HepG2 (cell line): ENCODE results near the gene TTLL11.

Experiments used
- FOSL1 ChIP-seq: sonication (generic); formaldehyde crosslinking; IDR thresholded peaks from 2 replicates; pipeline ENCODE4 v1.9.0; 2021; ENCODE audit warnings: missing genetic modification reagents, borderline replicate concordance
- GMEB1 ChIP-seq: sonication (generic); formaldehyde crosslinking; IDR thresholded peaks from 2 replicates; pipeline ENCODE4 v1.5.1; 2020; ENCODE audit warnings: missing genetic modification reagents, mild to moderate bottlenecking, borderline replicate concordance
- HOXA7 ChIP-seq: sonication (generic); formaldehyde crosslinking; IDR thresholded peaks from 2 replicates; pipeline ENCODE4 v1.8.1; 2022; ENCODE audit warnings: mild to moderate bottlenecking, missing genetic modification reagents, moderate library complexity
- MATR3 ChIP-seq: sonication (generic); formaldehyde crosslinking; IDR thresholded peaks from 2 replicates; pipeline ENCODE4 v1.4.0; 2020; ENCODE audit warnings: missing genetic modification reagents
- POLR2AphosphoS5 ChIP-seq: IDR thresholded peaks from 2 replicates; pipeline ENCODE4 v1.6.1; 2012; ENCODE audit warnings: low read depth, low read length
- RXRB ChIP-seq: IDR thresholded peaks from 2 replicates; pipeline ENCODE4 v1.6.1; 2016; ENCODE audit warnings: borderline replicate concordance, missing genetic modification reagents, missing compliant biosample characterization
- SNAPC2 ChIP-seq: sonication (generic); formaldehyde crosslinking; IDR thresholded peaks from 2 replicates; pipeline ENCODE4 v1.8.1; 2022; ENCODE audit warnings: mild to moderate bottlenecking, missing genetic modification reagents
- ZNF207 ChIP-seq: fragments of 450-650 bp; IDR thresholded peaks from 2 replicates; pipeline ENCODE4 v1.6.1; 2016; ENCODE audit warnings: antibody characterized with exemption, borderline replicate concordance
- ZNF660 ChIP-seq: sonication (generic); formaldehyde crosslinking; IDR thresholded peaks from 2 replicates; pipeline ENCODE4 v1.5.1; 2020; ENCODE audit warnings: mild to moderate bottlenecking, low read depth, missing genetic modification reagents, borderline replicate concordance
- TF ChIP-seq, protein P1 (sequence below): sonication (generic); formaldehyde crosslinking; IDR thresholded peaks from 2 replicates; pipeline ENCODE4 v1.5.0; 2020; ENCODE audit warnings: mild to moderate bottlenecking, missing genetic modification reagents, moderate library complexity
- TF ChIP-seq, protein P2 (sequence below), 2 experiments: IDR thresholded peaks; 2 replicates each; pipeline ENCODE4 v1.6.1; 2011 to 2012; ENCODE audit warnings: low read length in 2 of 2, borderline replicate concordance in 1 of 2, low read depth in 1 of 2, mild to moderate bottlenecking in 1 of 2, moderate library complexity in 1 of 2

DNA sequence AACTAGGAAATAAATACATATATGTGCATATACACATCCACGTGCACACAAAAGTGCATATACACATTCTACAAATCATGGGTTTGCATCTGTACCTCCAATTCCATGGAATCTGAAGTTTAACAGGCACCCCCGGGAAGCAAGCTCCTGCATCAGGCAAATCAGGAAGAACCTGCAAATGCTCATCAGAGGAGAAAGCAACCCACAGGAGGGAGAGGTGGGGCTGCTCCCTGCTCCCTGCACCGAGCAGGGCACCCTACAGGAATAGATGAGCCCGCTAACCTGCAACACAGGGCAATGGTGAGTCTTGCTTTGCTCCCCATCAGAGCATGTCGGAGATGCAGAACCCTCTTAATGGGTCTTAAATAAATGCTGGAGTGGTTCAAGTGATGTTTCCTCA lies 290.4 kb downstream of the TTLL11 start:
- TF ChIP-seq FOSL1 (CRISPR knock-in tag) = no peak
- TF ChIP-seq MATR3 (CRISPR knock-in tag) = no peak
- no peak for TF ChIP-seq SNAPC2 (CRISPR knock-in tag)
- TF ChIP-seq RXRB = no peak
- TF ChIP-seq, protein P1, sequence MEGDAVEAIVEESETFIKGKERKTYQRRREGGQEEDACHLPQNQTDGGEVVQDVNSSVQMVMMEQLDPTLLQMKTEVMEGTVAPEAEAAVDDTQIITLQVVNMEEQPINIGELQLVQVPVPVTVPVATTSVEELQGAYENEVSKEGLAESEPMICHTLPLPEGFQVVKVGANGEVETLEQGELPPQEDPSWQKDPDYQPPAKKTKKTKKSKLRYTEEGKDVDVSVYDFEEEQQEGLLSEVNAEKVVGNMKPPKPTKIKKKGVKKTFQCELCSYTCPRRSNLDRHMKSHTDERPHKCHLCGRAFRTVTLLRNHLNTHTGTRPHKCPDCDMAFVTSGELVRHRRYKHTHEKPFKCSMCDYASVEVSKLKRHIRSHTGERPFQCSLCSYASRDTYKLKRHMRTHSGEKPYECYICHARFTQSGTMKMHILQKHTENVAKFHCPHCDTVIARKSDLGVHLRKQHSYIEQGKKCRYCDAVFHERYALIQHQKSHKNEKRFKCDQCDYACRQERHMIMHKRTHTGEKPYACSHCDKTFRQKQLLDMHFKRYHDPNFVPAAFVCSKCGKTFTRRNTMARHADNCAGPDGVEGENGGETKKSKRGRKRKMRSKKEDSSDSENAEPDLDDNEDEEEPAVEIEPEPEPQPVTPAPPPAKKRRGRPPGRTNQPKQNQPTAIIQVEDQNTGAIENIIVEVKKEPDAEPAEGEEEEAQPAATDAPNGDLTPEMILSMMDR (CRISPR knock-in tag) = no peak
- TF ChIP-seq ZNF207 = no peak
- TF ChIP-seq, protein P2, sequence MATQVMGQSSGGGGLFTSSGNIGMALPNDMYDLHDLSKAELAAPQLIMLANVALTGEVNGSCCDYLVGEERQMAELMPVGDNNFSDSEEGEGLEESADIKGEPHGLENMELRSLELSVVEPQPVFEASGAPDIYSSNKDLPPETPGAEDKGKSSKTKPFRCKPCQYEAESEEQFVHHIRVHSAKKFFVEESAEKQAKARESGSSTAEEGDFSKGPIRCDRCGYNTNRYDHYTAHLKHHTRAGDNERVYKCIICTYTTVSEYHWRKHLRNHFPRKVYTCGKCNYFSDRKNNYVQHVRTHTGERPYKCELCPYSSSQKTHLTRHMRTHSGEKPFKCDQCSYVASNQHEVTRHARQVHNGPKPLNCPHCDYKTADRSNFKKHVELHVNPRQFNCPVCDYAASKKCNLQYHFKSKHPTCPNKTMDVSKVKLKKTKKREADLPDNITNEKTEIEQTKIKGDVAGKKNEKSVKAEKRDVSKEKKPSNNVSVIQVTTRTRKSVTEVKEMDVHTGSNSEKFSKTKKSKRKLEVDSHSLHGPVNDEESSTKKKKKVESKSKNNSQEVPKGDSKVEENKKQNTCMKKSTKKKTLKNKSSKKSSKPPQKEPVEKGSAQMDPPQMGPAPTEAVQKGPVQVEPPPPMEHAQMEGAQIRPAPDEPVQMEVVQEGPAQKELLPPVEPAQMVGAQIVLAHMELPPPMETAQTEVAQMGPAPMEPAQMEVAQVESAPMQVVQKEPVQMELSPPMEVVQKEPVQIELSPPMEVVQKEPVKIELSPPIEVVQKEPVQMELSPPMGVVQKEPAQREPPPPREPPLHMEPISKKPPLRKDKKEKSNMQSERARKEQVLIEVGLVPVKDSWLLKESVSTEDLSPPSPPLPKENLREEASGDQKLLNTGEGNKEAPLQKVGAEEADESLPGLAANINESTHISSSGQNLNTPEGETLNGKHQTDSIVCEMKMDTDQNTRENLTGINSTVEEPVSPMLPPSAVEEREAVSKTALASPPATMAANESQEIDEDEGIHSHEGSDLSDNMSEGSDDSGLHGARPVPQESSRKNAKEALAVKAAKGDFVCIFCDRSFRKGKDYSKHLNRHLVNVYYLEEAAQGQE (IDR thresholded peaks at IDR 0.05; ENCODE audit: borderline replicate concordance in 1 of 2, low read depth in 1 of 2, low read length in 2 of 2) = no peak
- TF ChIP-seq HOXA7 = no peak
- TF ChIP-seq ZNF660 = no peak
- no peak for TF ChIP-seq POLR2AphosphoS5
- TF ChIP-seq GMEB1 (CRISPR knock-in tag) = no peak
